ENCODE data around the gene GALNT12.

The GALNT12 gene

GRCh38 chr9:98767196-98767595 is 40.3 kb upstream of the GALNT12 start:
- TF ChIP-seq CTCF (IDR thresholded peaks at IDR 0.05; ENCODE audit: control insufficient read depth, insufficient read depth, low read depth, low read length, missing control alignments), result no peak
- H3K4me3 ChIP-seq (ENCODE audit: control insufficient read depth, low read depth, low read length), result no peak overlapping the region
- no peak for DNase-seq (ENCODE audit: low read depth)

GRCh38 chr9:98767915-98768314 is 39.6 kb upstream of the GALNT12 start:
- H3K4me3 ChIP-seq (ENCODE audit: control insufficient read depth, low read depth, low read length), result no peak overlapping the region
- TF ChIP-seq CTCF (IDR thresholded peaks at IDR 0.05; ENCODE audit: control insufficient read depth, insufficient read depth, low read depth, low read length, missing control alignments), result no peak
- no peak for DNase-seq (ENCODE audit: low read depth)

- no peak for TF ChIP-seq CTCF (IDR thresholded peaks at IDR 0.05; ENCODE audit: control insufficient read depth, insufficient read depth, low read depth, low read length, missing control alignments)
- DNase-seq (ENCODE audit: low read depth), result no peak
- H3K4me3 ChIP-seq (ENCODE audit: control insufficient read depth, low read depth, low read length), result no peak overlapping the region
Measured at GRCh38 chr9:98768344-98768743, 39.1 kb upstream of the GALNT12 start.

- no peak for DNase-seq (ENCODE audit: low read depth)
- TF ChIP-seq CTCF (IDR thresholded peaks at IDR 0.05; ENCODE audit: control insufficient read depth, insufficient read depth, low read depth, low read length, missing control alignments), result no peak
- H3K4me3 ChIP-seq (ENCODE audit: control insufficient read depth, low read depth, low read length), result no peak overlapping the region
Measured at GRCh38 chr9:98770717-98771116, 36.8 kb upstream of the GALNT12 start.

- H3K4me3 ChIP-seq (ENCODE audit: control insufficient read depth, low read depth, low read length), result no peak overlapping the region
- DNase-seq (ENCODE audit: low read depth), result no peak
- no peak for TF ChIP-seq CTCF (IDR thresholded peaks at IDR 0.05; ENCODE audit: control insufficient read depth, insufficient read depth, low read depth, low read length, missing control alignments)
Measured at GRCh38 chr9:98771209-98771874, 36.1 kb upstream of the GALNT12 start.

- no peak for TF ChIP-seq CTCF (IDR thresholded peaks at IDR 0.05; ENCODE audit: control insufficient read depth, insufficient read depth, low read depth, low read length, missing control alignments)
Measured at GRCh38 chr9:98772364-98773155, 34.9 kb upstream of the GALNT12 start.

More at GRCh38 chr9:98772364-98773155, 34.9 kb upstream of the GALNT12 start:
- no peak for DNase-seq (ENCODE audit: low read depth)
- no peak overlapping the region for H3K4me3 ChIP-seq (ENCODE audit: control insufficient read depth, low read depth, low read length)

Measured in AG09309 (cell line).